ENCODE measurements around the gene ZNF202. TPM values are rescaled to one million over a fixed set of nuclear protein-coding genes. Genes with fewer than 3 reads are reported as not detected.
A peak's percentile ranks its signal among the peaks of the same experiment; 100 is the strongest.

ZNF202 gene
- total and polyA plus RNA-seq, 2 donors (not counting 1 experiment from before 2014, with no cell fraction given): 17.0 to 25.1 TPM

DNA sequence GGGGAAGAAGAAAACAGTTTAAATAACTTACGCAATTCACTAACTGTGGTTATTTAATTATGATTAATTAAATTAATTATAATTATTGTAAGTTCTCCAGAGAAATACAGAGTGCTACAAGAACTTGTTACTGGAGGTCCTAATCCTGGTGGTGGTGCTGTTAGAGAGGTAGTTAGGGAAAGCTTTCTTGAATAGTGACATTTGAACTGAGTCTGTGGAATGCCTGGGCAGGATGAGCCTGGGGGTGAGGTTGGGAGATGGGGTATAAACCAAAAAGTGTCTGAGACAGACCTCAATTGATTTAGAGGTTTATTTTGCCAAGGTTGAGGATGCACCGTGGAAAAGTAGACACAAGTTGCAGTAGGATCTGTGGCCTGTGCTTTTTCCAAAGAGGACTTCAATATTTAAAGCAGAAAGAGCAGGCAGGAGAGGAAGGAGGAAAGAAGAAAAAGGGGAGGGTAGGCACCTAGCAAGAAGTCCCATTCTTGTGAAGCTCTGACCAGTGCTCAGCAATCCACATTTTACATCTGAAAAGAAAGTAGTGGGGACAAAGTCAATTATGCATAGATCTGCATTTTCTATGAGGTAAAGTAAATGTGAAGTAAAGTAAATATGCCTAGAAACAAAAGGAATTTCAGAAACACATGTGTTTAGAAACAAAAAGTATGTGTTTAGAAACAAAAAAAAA lies 4.4 kb upstream of the ZNF202 start:
- peaks cover 0 to 14% (median 7%) of the 10 kb centered on the region in 4 experiments for H3K27me3 ChIP-seq (replicated peaks in 1 of 4; ENCODE audit: control extremely low read depth in 1 of 4, control insufficient read depth in 3 of 4, insufficient read depth in 4 of 4, low read length in 3 of 4)
- ChIA-PET CTCF (interaction anchor here (1.4 kb wide), 1 partner anchor 37 kb away, joined by 3 read pairs; no protein-coding TSS in a partner anchor), POLR2A (no interaction called here)
- Mint-ChIP-seq H3K4me1 (peaks cover 12% of the 10 kb centered on the region), H3K9me3 (ENCODE audit: insufficient read depth) (peaks cover 6% of the 10 kb centered on the region), H3K27ac (no peak overlapping the region), H3K4me3 (no peak overlapping the region), H3K27me3 (peaks cover 42% of the 10 kb centered on the region)
- no peak for ATAC-seq (ENCODE audit: low read depth)
- DNase-seq: no peak
- H3K4me2 ChIP-seq (replicated peaks; ENCODE audit: low read depth, low read length, poor library complexity, severe bottlenecking): no peak overlapping the region
- no peaks in the 10 kb centered on the region for H3K9me3 ChIP-seq (ENCODE audit: control extremely low read depth in 1 of 3, control insufficient read depth in 2 of 3, insufficient read depth in 1 of 3, low read length in 2 of 3)
- H3K9ac ChIP-seq (ENCODE audit: low read length): no peak overlapping the region
- no peak overlapping the region for H3K27ac ChIP-seq (ENCODE audit: low read length in 2 of 2)
- peaks cover 7 to 10% of the 10 kb centered on the region in 2 donors for H3K4me1 ChIP-seq (ENCODE audit: control insufficient read depth in 2 of 2, insufficient read depth in 2 of 2, low read length in 2 of 2)
- 75% methylated on average over 1 of the region's 2 CpGs for WGBS (ENCODE audit: insufficient coverage)
- H4K20me1 ChIP-seq (ENCODE audit: control insufficient read depth, insufficient read depth, low read length, poor library complexity, severe bottlenecking): no peaks in the 10 kb centered on the region
- no peaks in the 10 kb centered on the region for H3K36me3 ChIP-seq (replicated peaks in 1 of 2; ENCODE audit: control extremely low read depth in 1 of 2, control insufficient read depth in 1 of 2, extremely low read depth in 1 of 2, insufficient read depth in 2 of 2, low read length in 1 of 2)
- no peak overlapping the region for H3K4me3 ChIP-seq (ENCODE audit: control extremely low read depth in 1 of 5, extremely low read depth in 1 of 5, insufficient read depth in 1 of 5, low read depth in 2 of 5, low read length in 4 of 5)
- TF ChIP-seq, protein P1, sequence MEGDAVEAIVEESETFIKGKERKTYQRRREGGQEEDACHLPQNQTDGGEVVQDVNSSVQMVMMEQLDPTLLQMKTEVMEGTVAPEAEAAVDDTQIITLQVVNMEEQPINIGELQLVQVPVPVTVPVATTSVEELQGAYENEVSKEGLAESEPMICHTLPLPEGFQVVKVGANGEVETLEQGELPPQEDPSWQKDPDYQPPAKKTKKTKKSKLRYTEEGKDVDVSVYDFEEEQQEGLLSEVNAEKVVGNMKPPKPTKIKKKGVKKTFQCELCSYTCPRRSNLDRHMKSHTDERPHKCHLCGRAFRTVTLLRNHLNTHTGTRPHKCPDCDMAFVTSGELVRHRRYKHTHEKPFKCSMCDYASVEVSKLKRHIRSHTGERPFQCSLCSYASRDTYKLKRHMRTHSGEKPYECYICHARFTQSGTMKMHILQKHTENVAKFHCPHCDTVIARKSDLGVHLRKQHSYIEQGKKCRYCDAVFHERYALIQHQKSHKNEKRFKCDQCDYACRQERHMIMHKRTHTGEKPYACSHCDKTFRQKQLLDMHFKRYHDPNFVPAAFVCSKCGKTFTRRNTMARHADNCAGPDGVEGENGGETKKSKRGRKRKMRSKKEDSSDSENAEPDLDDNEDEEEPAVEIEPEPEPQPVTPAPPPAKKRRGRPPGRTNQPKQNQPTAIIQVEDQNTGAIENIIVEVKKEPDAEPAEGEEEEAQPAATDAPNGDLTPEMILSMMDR (IDR thresholded peaks at IDR 0.05): no peak
- TF ChIP-seq EZH2 (IDR thresholded peaks at IDR 0.05; ENCODE audit: borderline replicate concordance, insufficient read depth, low read depth, low read length, poor library complexity, severe bottlenecking): no peak
- H3K79me2 ChIP-seq (ENCODE audit: control insufficient read depth, insufficient read depth, low read length): peaks cover 15% of the 10 kb centered on the region
- H2AFZ ChIP-seq (ENCODE audit: insufficient read depth, low read depth, low read length, poor library complexity, severe bottlenecking): no peak overlapping the region
- intact Hi-C loops (cut with micrococcal nuclease): no loop called here

DNA sequence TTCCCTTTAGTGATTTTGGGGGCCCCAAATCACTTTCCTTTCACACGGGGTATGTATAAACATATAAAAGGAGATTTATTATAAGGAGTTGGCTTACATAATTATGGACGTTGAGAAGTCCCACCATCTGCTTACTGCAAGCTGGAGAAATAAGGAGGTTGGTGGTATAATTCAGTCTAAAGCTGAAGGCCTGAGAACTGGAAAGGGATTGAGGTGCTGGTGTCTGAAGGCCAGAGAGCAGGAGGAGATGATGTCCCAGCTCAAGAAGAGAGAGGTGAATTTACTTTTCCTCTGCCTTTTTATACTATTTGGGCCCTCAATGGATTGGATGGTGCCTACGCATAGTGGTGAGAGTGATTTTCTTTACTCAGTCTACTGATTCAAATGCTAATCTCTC lies 1.3 kb upstream of the ZNF202 start:
- peak overlapping the region; percentile 98 for H3K4me3 Mint-ChIP-seq
- H3K27ac Mint-ChIP-seq: no peak overlapping the region
- H3K9ac ChIP-seq (ENCODE audit: low read length): no peak overlapping the region
- TF ChIP-seq EZH2 (IDR thresholded peaks at IDR 0.05; ENCODE audit: borderline replicate concordance, insufficient read depth, low read depth, low read length, poor library complexity, severe bottlenecking): no peak
- peaks cover 35% of the 10 kb centered on the region for H3K4me1 Mint-ChIP-seq
- no CpG with 5 or more reads among the region's 3 CpGs for WGBS (ENCODE audit: insufficient coverage)
- no peaks in the 10 kb centered on the region for H4K20me1 ChIP-seq (ENCODE audit: control insufficient read depth, insufficient read depth, low read length, poor library complexity, severe bottlenecking)
- H3K36me3 ChIP-seq (replicated peaks in 1 of 2; ENCODE audit: control extremely low read depth in 1 of 2, control insufficient read depth in 1 of 2, extremely low read depth in 1 of 2, insufficient read depth in 2 of 2, low read length in 1 of 2): peaks cover 0 to 7% of the 10 kb centered on the region in 2 experiments
- H3K4me2 ChIP-seq (replicated peaks; ENCODE audit: low read depth, low read length, poor library complexity, severe bottlenecking): peak overlapping the region; percentile 76
- DNase-seq (peak; percentile 7), ATAC-seq (ENCODE audit: low read depth) (no peak)
- CTCF ChIA-PET: interaction anchor here (0.7 kb wide), 1 partner anchor 946 kb away, joined by 3 read pairs; no protein-coding TSS in a partner anchor
- peaks cover under 1% of the 10 kb centered on the region for H3K9me3 Mint-ChIP-seq (ENCODE audit: insufficient read depth)
- H2AFZ ChIP-seq (ENCODE audit: insufficient read depth, low read depth, low read length, poor library complexity, severe bottlenecking): peak overlapping the region; percentile 98
- peaks cover 15% of the 10 kb centered on the region for H3K27me3 Mint-ChIP-seq
- intact Hi-C loops (cut with micrococcal nuclease): loop anchor here (5.0 kb wide), 2 partner anchors 880 to 1060 kb away; partner anchors contain the start of genes MSANTD2 and TBRG1
- peaks cover 20 to 21% of the 10 kb centered on the region in 2 donors for H3K4me1 ChIP-seq (ENCODE audit: control insufficient read depth in 2 of 2, insufficient read depth in 2 of 2, low read length in 2 of 2)
- H3K79me2 ChIP-seq (ENCODE audit: control insufficient read depth, insufficient read depth, low read length): peaks cover 39% of the 10 kb centered on the region
- POLR2A ChIA-PET: interaction anchor here (0.7 kb wide), 1 partner anchor 945 kb away, joined by 8 read pairs; no protein-coding TSS in a partner anchor
- H3K9me3 ChIP-seq (ENCODE audit: control extremely low read depth in 1 of 3, control insufficient read depth in 2 of 3, insufficient read depth in 1 of 3, low read length in 2 of 3): no peaks in the 10 kb centered on the region
- H3K4me3 ChIP-seq (ENCODE audit: control extremely low read depth in 1 of 5, extremely low read depth in 1 of 5, insufficient read depth in 1 of 5, low read depth in 2 of 5, low read length in 4 of 5): no peak overlapping the region
- H3K27ac ChIP-seq (ENCODE audit: low read length in 2 of 2): no peak overlapping the region
- H3K27me3 ChIP-seq (replicated peaks in 1 of 4; ENCODE audit: control extremely low read depth in 1 of 4, control insufficient read depth in 3 of 4, insufficient read depth in 4 of 4, low read length in 3 of 4): peaks cover 0 to 9% (median 0%) of the 10 kb centered on the region in 4 experiments

Measured in B cell (primary cell).